Body of pancreas (tissue), 4 donors: ENCODE results near the gene ARHGAP30. TPM values are rescaled to one million over a fixed set of nuclear protein-coding genes. Genes with fewer than 3 reads are reported as not detected.

Experiments used
- ATAC-seq: fragments of 150-250 bp; one replicate; pipeline ENCODE4 v1.9.1; 2016
- DNase-seq, 4 donors: peaks; one replicate each; pipeline ENCODE4 v3.0.0-alpha.2; 2019
- H3K27ac ChIP-seq, 4 donors: fragments of 200-600 bp; sonication (generic); 1 replicate in 3 of 4; 2 replicates in 1 of 4; pipeline versions ENCODE4 v1.5.1 to v1.6.1; 2016 to 2019; ENCODE audit warnings: mild to moderate bottlenecking in 1 of 4, mixed read lengths in 1 of 4, moderate library complexity in 1 of 4
- H3K27me3 ChIP-seq, 2 donors: fragments of 200-600 bp; sonication (generic); one replicate each; pipeline ENCODE4 v1.6.0; 2016; ENCODE audit warnings: mild to moderate bottlenecking in 1 of 2
- H3K36me3 ChIP-seq, 2 donors: fragments of 200-600 bp; sonication (generic); replicated peaks in 1 of 2; 2 replicates each; pipeline ENCODE4 v1.5.1; 2016; ENCODE audit warnings: low read depth in 2 of 2; ENCODE audit not compliant: insufficient read depth in 1 of 2
- H3K4me1 ChIP-seq: fragments of 200-600 bp; sonication (generic); one replicate; pipeline ENCODE4 v1.6.0; 2016
- H3K4me3 ChIP-seq, 2 donors: fragments of 200-600 bp; sonication (generic); 1 replicate in 1 of 2; 2 replicates in 1 of 2; pipeline ENCODE4 v1.5.1; 2016 to 2019
- H3K9me3 ChIP-seq, 3 donors: fragments of 200-600 bp; sonication (generic); 1 replicate in 2 of 3; 2 replicates in 1 of 3; pipeline ENCODE4 v1.5.1; 2016
- CTCF ChIP-seq, 7 experiments: fragments of 450-650 bp in 4 of 7; fragments of 200-600 bp in 3 of 7; sonication (generic) in 3 of 7; IDR thresholded peaks; one replicate each; pipeline ENCODE4 v1.5.1; 2016 to 2019; ENCODE audit warnings: antibody characterized with exemption in 7 of 7
- POLR2A ChIP-seq, 3 donors: fragments of 450-650 bp; IDR thresholded peaks; one replicate each; pipeline ENCODE4 v1.6.1; 2016; ENCODE audit warnings: antibody characterized with exemption in 3 of 3, mild to moderate bottlenecking in 2 of 3
- WGBS, 2 donors: methylation state at CpG; one replicate each; pipeline ENCODE4 v1.1.5; 2017; 5-methylcytosine and 5-hydroxymethylcytosine counted together
- intact Hi-C: fragments of 100-400 bp; cut with DNase I; formaldehyde crosslinking; loops from one replicate; pipeline ENCODE4 v1.15.1; 2023
- total RNA-seq, 2 donors: library from RNA; depleted of rRNA; stranded (reverse); fragments of >200 nt; gene quantifications; one replicate each; pipeline ENCODE4 v1.1.0, GENCODE V29; 2016

Gene ARHGAP30
- total RNA-seq, 2 donors from 2014 or later = 3.1 to 4.9 TPM

DNA sequence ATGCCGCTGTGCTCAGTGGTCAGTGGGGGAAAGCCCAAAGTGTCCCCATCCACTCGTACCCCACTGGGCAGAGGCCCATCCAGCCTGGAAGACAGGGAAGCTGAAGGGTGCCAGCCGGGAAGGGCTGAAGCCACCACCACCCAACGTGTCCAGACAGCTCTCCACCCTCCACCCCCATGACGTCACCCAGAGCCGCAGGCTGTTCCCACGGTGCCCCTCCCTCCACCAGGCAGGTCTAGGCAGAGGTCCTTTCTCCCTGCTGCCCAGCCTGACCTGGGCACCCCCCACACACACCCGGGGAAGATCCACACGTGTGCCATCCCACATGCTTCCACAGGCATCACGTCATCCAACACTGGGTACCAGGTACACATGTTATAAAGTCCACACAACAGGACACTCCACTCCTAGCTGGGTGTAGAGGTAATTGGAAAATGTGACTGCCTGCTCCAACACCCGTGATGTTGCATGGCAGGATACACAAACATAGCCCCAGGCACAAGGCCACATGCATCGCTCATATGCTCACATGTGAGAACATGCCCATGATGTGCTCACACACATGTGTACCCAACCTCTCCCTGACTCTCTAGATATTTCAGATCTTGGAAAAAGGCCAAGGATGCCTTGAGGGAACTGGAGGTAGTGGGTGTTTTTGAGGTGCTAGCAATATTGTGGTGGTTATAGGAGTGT, 5.1 kb upstream of the ARHGAP30 start:
- 75 to 83% methylated on average over 11 to 12 of the region's 12 CpGs for WGBS, 2 donors

GRCh38 chr1:161073474-161074121, 3.9 kb upstream of the ARHGAP30 start:
- intact Hi-C loops = no loop called here
- H3K27ac ChIP-seq = no peak overlapping the region
- DNase-seq (no peak), ATAC-seq (no peak)
- H3K4me1 ChIP-seq = no peaks in the 10 kb centered on the region
- H3K27me3 ChIP-seq = no peaks in the 10 kb centered on the region
- TF ChIP-seq POLR2A (IDR thresholded peaks at IDR 0.05) = no peak
- TF ChIP-seq CTCF (IDR thresholded peaks at IDR 0.05) = no peak
- H3K36me3 ChIP-seq = peaks cover 0 to 2% of the 10 kb centered on the region in 2 donors
- 67 to 68% methylated on average over 6 to 7 of the region's 7 CpGs for WGBS, 2 donors
- no peaks in the 10 kb centered on the region for H3K9me3 ChIP-seq
- H3K4me3 ChIP-seq = no peak overlapping the region

More for the DNA sequence above, 5.1 kb upstream of the ARHGAP30 start:
- Histone ChIP-seq H3K36me3 (peaks cover 0 to 2% of the 10 kb centered on the region in 2 donors), H3K27me3 (no peaks in the 10 kb centered on the region), H3K9me3 (no peaks in the 10 kb centered on the region), H3K27ac (no peak overlapping the region), H3K4me1 (no peaks in the 10 kb centered on the region), H3K4me3 (no peak overlapping the region)
- no peak for TF ChIP-seq POLR2A (IDR thresholded peaks at IDR 0.05)
- TF ChIP-seq CTCF (IDR thresholded peaks at IDR 0.05) = no peak
- ATAC-seq = no peak
- DNase-seq = no peak
- intact Hi-C loops = no loop called here

DNA sequence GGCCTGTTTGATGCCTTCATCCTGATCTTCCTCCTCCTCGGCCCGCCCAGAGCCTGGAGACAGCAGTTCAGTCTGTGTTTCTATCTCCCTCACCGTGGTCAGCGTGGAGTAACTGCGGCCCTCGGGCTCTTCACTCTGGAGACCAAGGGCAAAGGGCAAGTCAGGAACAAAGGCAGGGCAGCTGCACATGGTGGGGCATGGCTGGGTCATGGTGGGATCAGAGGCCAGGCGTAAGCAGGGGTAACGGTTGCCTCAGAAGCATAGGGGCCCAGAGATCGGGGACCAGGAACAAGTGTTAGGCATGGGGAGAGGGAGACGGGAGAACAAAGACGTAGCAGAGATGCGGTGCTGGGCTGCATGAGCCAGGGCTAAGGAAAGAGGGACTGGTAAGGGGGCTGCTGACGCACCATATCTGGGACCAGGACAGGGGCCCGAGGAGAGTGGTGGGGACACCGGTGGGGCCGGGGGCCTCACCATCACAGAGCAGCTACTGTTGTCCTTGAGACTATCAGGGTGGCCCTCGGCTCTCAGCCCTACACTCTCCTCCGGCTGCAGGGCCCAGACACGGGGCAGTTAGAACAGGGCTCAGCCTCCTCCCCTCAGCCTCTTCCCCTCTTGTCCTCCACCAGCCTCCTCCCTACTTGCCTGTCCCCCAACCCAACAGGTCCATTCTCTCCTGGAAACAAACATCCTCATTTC, 3.2 kb upstream of the ARHGAP30 start:
- H3K4me1 ChIP-seq = no peaks in the 10 kb centered on the region
- H3K9me3 ChIP-seq = no peaks in the 10 kb centered on the region
- H3K27me3 ChIP-seq = no peaks in the 10 kb centered on the region
- DNase-seq (no peak), ATAC-seq (no peak)
- intact Hi-C loops = no loop called here
- H3K36me3 ChIP-seq = peaks cover 0 to 2% of the 10 kb centered on the region in 2 donors
- no peak overlapping the region for H3K27ac ChIP-seq
- WGBS, 2 donors = 86% methylated on average over 18 to 19 of the region's 19 CpGs
- H3K4me3 ChIP-seq = no peak overlapping the region
- TF ChIP-seq CTCF (IDR thresholded peaks at IDR 0.05) (no peak), POLR2A (IDR thresholded peaks at IDR 0.05) (no peak)

GRCh38 chr1:161071886-161072371, 2.2 kb upstream of the ARHGAP30 start:
- ATAC-seq (peak; percentile 83), DNase-seq (peak; percentile 79 to 86 (median 80))
- H3K36me3 ChIP-seq = peaks cover 0 to 2% of the 10 kb centered on the region in 2 donors
- intact Hi-C loops = no loop called here
- no peaks in the 10 kb centered on the region for H3K4me1 ChIP-seq
- TF ChIP-seq CTCF (IDR thresholded peaks at IDR 0.05) (peak; percentile 25 to 94 (median 85)), POLR2A (IDR thresholded peaks at IDR 0.05) (no peak)
- H3K27ac ChIP-seq = no peak overlapping the region
- no peaks in the 10 kb centered on the region for H3K27me3 ChIP-seq
- WGBS, 2 donors = 27 to 36% methylated on average over 9 of the region's 9 CpGs
- no peaks in the 10 kb centered on the region for H3K9me3 ChIP-seq
- H3K4me3 ChIP-seq = no peak overlapping the region
